K562 (cell line): ENCODE results near the gene DHX35. TPM values are rescaled to one million over a fixed set of nuclear protein-coding genes. Genes with fewer than 3 reads are reported as not detected.

Source experiments
- BCLAF1 ChIP-seq, 2 experiments: fragments of 450-650 bp in 1 of 2; IDR thresholded peaks; 2 replicates each; pipeline ENCODE4 v1.6.1; 2011 to 2017; ENCODE audit warnings: low read depth in 2 of 2, antibody characterized with exemption in 1 of 2, borderline replicate concordance in 1 of 2, low read length in 1 of 2, mild to moderate bottlenecking in 1 of 2, mixed read lengths in 1 of 2; ENCODE audit not compliant: control insufficient read depth in 1 of 2
- CREB1 ChIP-seq, 2 experiments: sonication (generic) in 1 of 2; formaldehyde crosslinking in 1 of 2; IDR thresholded peaks; 2 replicates each; pipeline versions ENCODE4 v1.6.1 to v1.8.0; 2012 to 2022; ENCODE audit warnings: inconsistent platforms in 1 of 2, mild to moderate bottlenecking in 1 of 2, missing genetic modification reagents in 1 of 2, moderate library complexity in 1 of 2
- EP400 ChIP-seq: fragments of 450-650 bp; IDR thresholded peaks from 2 replicates; pipeline ENCODE4 v1.6.1; 2017; ENCODE audit warnings: antibody characterized with exemption, mild to moderate bottlenecking, moderate library complexity
- HBP1 ChIP-seq: fragments of 450-650 bp; formaldehyde crosslinking; IDR thresholded peaks from 2 replicates; pipeline ENCODE4 v1.4.0; 2022; ENCODE audit warnings: missing genetic modification characterization
- HCFC1 ChIP-seq: IDR thresholded peaks from 2 replicates; pipeline ENCODE4 v1.6.1; 2012; ENCODE audit warnings: low read depth, low read length, improper control_type of control experiment
- HDAC2 ChIP-seq: fragments of 450-650 bp; IDR thresholded peaks from 2 replicates; pipeline ENCODE4 v1.6.1; 2016; ENCODE audit warnings: mild to moderate bottlenecking
- HMG20B ChIP-seq: fragments of 250-450 bp; sonication (Bioruptor Pico); IDR thresholded peaks from 2 replicates; pipeline ENCODE4 v1.5.0; 2021; ENCODE audit warnings: mild to moderate bottlenecking
- NFIC ChIP-seq: fragments of 450-650 bp; IDR thresholded peaks from 2 replicates; pipeline ENCODE4 v1.6.1; 2017; ENCODE audit warnings: mild to moderate bottlenecking, inconsistent platforms
- SAFB2 ChIP-seq: fragments of 200-400 bp; formaldehyde crosslinking; IDR thresholded peaks from 2 replicates; pipeline ENCODE4 v1.6.1; 2018; ENCODE audit warnings: borderline replicate concordance, low read length, low read depth, moderate library complexity; ENCODE audit not compliant: severe bottlenecking
- SIX5 ChIP-seq, 2 experiments: IDR thresholded peaks; 2 replicates each; pipeline ENCODE4 v1.6.1; 2011; ENCODE audit warnings: low read length in 2 of 2, borderline replicate concordance in 1 of 2, low read depth in 1 of 2, mild to moderate bottlenecking in 1 of 2, moderate library complexity in 1 of 2; ENCODE audit not compliant: insufficient read depth in 1 of 2
- SMAD4 ChIP-seq: fragments of 250-450 bp; sonication (Bioruptor Pico); conservative IDR thresholded peaks from 2 replicates; pipeline ENCODE4 v1.8.0; 2021; ENCODE audit warnings: inconsistent platforms, mild to moderate bottlenecking, moderate library complexity
- SRSF1 ChIP-seq: fragments of 200-400 bp; formaldehyde crosslinking; IDR thresholded peaks from 2 replicates; pipeline ENCODE4 v1.6.1; 2017; ENCODE audit warnings: mild to moderate bottlenecking, low read depth, low read length, moderate library complexity
- TAF1 ChIP-seq: IDR thresholded peaks from 2 replicates; pipeline ENCODE4 v1.6.1; 2011; ENCODE audit warnings: mild to moderate bottlenecking, low read length, moderate library complexity; ENCODE audit not compliant: insufficient read depth, control insufficient read depth, severe bottlenecking; ENCODE audit errors: extremely low read depth
- ZNF280A ChIP-seq: fragments of 450-650 bp; IDR thresholded peaks from 2 replicates; pipeline ENCODE4 v1.6.1; 2018; ENCODE audit warnings: mild to moderate bottlenecking, low read depth; ENCODE audit not compliant: partially characterized antibody
- ZNF436 ChIP-seq: fragments of 250-450, 450-650 bp; sonication (Bioruptor Pico); formaldehyde crosslinking; IDR thresholded peaks from 2 replicates; pipeline ENCODE4 v1.7.0; 2020; ENCODE audit warnings: mild to moderate bottlenecking
- ZNF512 ChIP-seq: IDR thresholded peaks from 2 replicates; pipeline ENCODE4 v1.6.1; 2016; ENCODE audit warnings: missing genetic modification characterization, missing compliant biosample characterization
- polyA plus RNA-seq, 8 experiments: library from polyadenylated mRNA; depleted of rRNA in 4 of 8; stranded (reverse) in 5 of 8; unstranded in 3 of 8; fragments of >200 nt; fragmentation: Nextera tagmentation in 2 of 8; fragmentation: Illumina TruSeq in 1 of 8; extraction: Ambion mirVana in 2 of 8; extraction: Trizol in 1 of 8; gene quantifications; 2 replicates each; pipeline versions ENCODE4 v1.2.1 to v1.2.3, GENCODE V29; 2011 to 2014; ENCODE audit warnings: inconsistent platforms in 1 of 8, missing spikeins in 1 of 8
- total RNA-seq, 7 experiments: library from RNA; depleted of rRNA in 6 of 7; stranded (reverse); fragments of >200 nt in 6 of 7; fragmentation: Illumina TruSeq in 2 of 7; extraction: Trizol in 2 of 7; gene quantifications; 2 replicates each; pipeline versions ENCODE4 v1.2.1 to v1.2.3, GENCODE V29; 2011 to 2021; ENCODE audit warnings: low replicate concordance in 1 of 7

The DHX35 gene
- total and polyA plus RNA-seq, 9 of the 15 experiments (the other 6 are each of a cell fraction or from before 2014, with no cell fraction given): 6.5 to 25.6 (median 16.9) TPM

- no peak for TF ChIP-seq HBP1 (CRISPR knock-in tag)
- no peak for TF ChIP-seq SMAD4 (CRISPR knock-in tag)
- no peak for TF ChIP-seq SAFB2
- TF ChIP-seq BCLAF1 (IDR thresholded peaks at IDR 0.05; ENCODE audit: borderline replicate concordance in 1 of 2, control insufficient read depth in 1 of 2, low read depth in 2 of 2, low read length in 1 of 2): no peak
- TF ChIP-seq TAF1: no peak
- no peak for TF ChIP-seq CREB1 (IDR thresholded peaks at IDR 0.05)
- peak; percentile 36; the same call in 1 of the 2 replicates for TF ChIP-seq CREB1 (CRISPR knock-in tag; IDR thresholded peaks at IDR 0.05)
- 0 out of 2 replicates have a peak, but pooled peaks have one; percentile 12 for TF ChIP-seq NFIC
- no peak for TF ChIP-seq ZNF280A
- 0 out of 2 replicates have a peak, but pooled peaks have one; percentile 29 for TF ChIP-seq HDAC2
- no peak for TF ChIP-seq ZNF436 (CRISPR knock-in tag)
- no peak for TF ChIP-seq ZNF512
- no peak for TF ChIP-seq SRSF1
- TF ChIP-seq SIX5 (IDR thresholded peaks at IDR 0.05; ENCODE audit: borderline replicate concordance in 1 of 2, insufficient read depth in 1 of 2, low read depth in 1 of 2, low read length in 2 of 2): no peak
- no peak for TF ChIP-seq HMG20B (CRISPR knock-in tag)
- no peak for TF ChIP-seq HCFC1
- TF ChIP-seq EP400: no peak
Measured at GRCh38 chr20:39048000-39048696, 86.0 kb downstream of the DHX35 start (continued).
